Osteoblast (primary cell): ENCODE measurements around the gene FBXW8. TPM values are rescaled to one million over a fixed set of nuclear protein-coding genes. Genes with fewer than 3 reads are reported as not detected.

Experiments used
- DNase-seq: peaks from one replicate; pipeline ENCODE4 v3.0.0; 2011; ENCODE audit warnings: low spot score, mixed read lengths; ENCODE audit not compliant: insufficient read length; ENCODE audit errors: missing footprints
- H2AFZ ChIP-seq: 2 replicates; pipeline ENCODE4 v1.6.0; 2011; ENCODE audit warnings: mild to moderate bottlenecking, low read length
- H3K27ac ChIP-seq: 2 replicates; pipeline ENCODE4 v1.5.1; 2011; ENCODE audit warnings: mild to moderate bottlenecking, low read depth, low read length, moderate library complexity
- H3K27me3 ChIP-seq: 2 replicates; pipeline ENCODE4 v1.6.0; 2012; ENCODE audit warnings: mild to moderate bottlenecking, control low read depth, inconsistent platforms, low read length, moderate library complexity; ENCODE audit not compliant: insufficient read depth
- H3K36me3 ChIP-seq: 2 replicates; pipeline ENCODE4 v1.5.1; 2011; ENCODE audit warnings: mild to moderate bottlenecking, low read length, control low read depth, moderate library complexity; ENCODE audit not compliant: insufficient read depth
- H3K4me1 ChIP-seq: 2 replicates; pipeline ENCODE4 v1.5.1; 2011; ENCODE audit warnings: mild to moderate bottlenecking, low read length, control low read depth, moderate library complexity; ENCODE audit not compliant: insufficient read depth
- H3K4me2 ChIP-seq: 2 replicates; pipeline ENCODE4 v1.6.0; 2011; ENCODE audit warnings: mild to moderate bottlenecking, low read length; ENCODE audit not compliant: insufficient read depth
- H3K4me3 ChIP-seq: fragments of 200-600 bp; sonication (generic); 3 replicates; pipeline ENCODE4 v1.5.1; 2012; ENCODE audit warnings: mild to moderate bottlenecking, low read length, inconsistent platforms; ENCODE audit not compliant: insufficient read depth
- H3K79me2 ChIP-seq: 2 replicates; pipeline ENCODE4 v1.6.0; 2012; ENCODE audit warnings: mild to moderate bottlenecking, low read length, control low read depth, inconsistent platforms; ENCODE audit not compliant: insufficient read depth
- H3K9me3 ChIP-seq: 2 replicates; pipeline ENCODE4 v1.5.1; 2011; ENCODE audit warnings: low read depth, low read length, control low read depth
- H4K20me1 ChIP-seq: 2 replicates; pipeline ENCODE4 v1.6.0; 2012; ENCODE audit warnings: mild to moderate bottlenecking, low read length, control low read depth; ENCODE audit not compliant: insufficient read depth
- CTCF ChIP-seq: IDR thresholded peaks from 2 replicates; pipeline ENCODE4 v1.5.1; 2011; ENCODE audit warnings: mild to moderate bottlenecking, low read depth, low read length, moderate library complexity; ENCODE audit errors: extremely low read depth
- total RNA-seq: library from RNA; depleted of rRNA; stranded (reverse); fragments of >200 nt; gene quantifications from 2 replicates; pipeline ENCODE4 v1.2.3, GENCODE V29; 2012

Gene FBXW8
- total RNA-seq, 1 donor = 27.5 TPM

GRCh38 chr12:117002051-117002817, 91.5 kb downstream of the FBXW8 start:
- no peak for DNase-seq

GRCh38 chr12:117003883-117004404, 93.2 kb downstream of the FBXW8 start:
- H2AFZ ChIP-seq = no peak overlapping the region
- H3K4me1 ChIP-seq = no peaks in the 10 kb centered on the region
- H4K20me1 ChIP-seq = peaks cover 4% of the 10 kb centered on the region
- no peak for TF ChIP-seq CTCF
- no peak overlapping the region for H3K4me2 ChIP-seq
- no peak overlapping the region for H3K4me3 ChIP-seq
- no peak for DNase-seq
- no peaks in the 10 kb centered on the region for H3K9me3 ChIP-seq
- H3K27me3 ChIP-seq = no peaks in the 10 kb centered on the region
- no peaks in the 10 kb centered on the region for H3K79me2 ChIP-seq
- H3K36me3 ChIP-seq = peaks cover 31% of the 10 kb centered on the region
- no peak overlapping the region for H3K27ac ChIP-seq

More at GRCh38 chr12:117002051-117002817, 91.5 kb downstream of the FBXW8 start:
- no peak for TF ChIP-seq CTCF
- H3K27me3 ChIP-seq = no peaks in the 10 kb centered on the region
- H3K9me3 ChIP-seq = no peaks in the 10 kb centered on the region
- no peak overlapping the region for H3K4me3 ChIP-seq
- H3K27ac ChIP-seq = no peak overlapping the region
- no peak overlapping the region for H2AFZ ChIP-seq
- H4K20me1 ChIP-seq = peaks cover 4% of the 10 kb centered on the region
- H3K36me3 ChIP-seq = peaks cover 26% of the 10 kb centered on the region
- H3K4me1 ChIP-seq = no peaks in the 10 kb centered on the region
- no peaks in the 10 kb centered on the region for H3K79me2 ChIP-seq
- H3K4me2 ChIP-seq = no peak overlapping the region

- peaks cover 4% of the 10 kb centered on the region for H4K20me1 ChIP-seq
- no peak overlapping the region for H3K4me2 ChIP-seq
These were observed 94.8 kb downstream of the FBXW8 start for GRCh38 chr12:117005417-117006046.

More at GRCh38 chr12:117005417-117006046, 94.8 kb downstream of the FBXW8 start:
- H3K27me3 ChIP-seq = no peaks in the 10 kb centered on the region
- no peaks in the 10 kb centered on the region for H3K4me1 ChIP-seq
- TF ChIP-seq CTCF = no peak
- H3K36me3 ChIP-seq = peaks cover 32% of the 10 kb centered on the region
- no peaks in the 10 kb centered on the region for H3K9me3 ChIP-seq
- no peak overlapping the region for H2AFZ ChIP-seq
- DNase-seq = no peak
- H3K4me3 ChIP-seq = no peak overlapping the region
- no peaks in the 10 kb centered on the region for H3K79me2 ChIP-seq
- no peak overlapping the region for H3K27ac ChIP-seq
